BE2C (cell line): ENCODE results near the gene IQSEC3.

Experiments
- DNase-seq: peaks from one replicate; pipeline ENCODE4 v3.0.0-alpha.2; 2020
- H3K27me3 ChIP-seq: fragments of 250-450 bp; sonication (Bioruptor Pico); 2 replicates; pipeline ENCODE4 v1.5.1; 2020; ENCODE audit warnings: mild to moderate bottlenecking
- H3K36me3 ChIP-seq: fragments of 250-450 bp; sonication (Bioruptor Pico); 2 replicates; pipeline ENCODE4 v1.5.1; 2020; ENCODE audit warnings: mild to moderate bottlenecking
- H3K4me1 ChIP-seq: fragments of 250-450 bp; sonication (Bioruptor Pico); 2 replicates; pipeline ENCODE4 v1.5.1; 2020
- H3K4me3 ChIP-seq: 2 replicates; pipeline ENCODE4 v1.5.1; 2011; ENCODE audit warnings: low read depth, low read length
- H3K9me3 ChIP-seq: fragments of 250-450 bp; sonication (Bioruptor Pico); 2 replicates; pipeline ENCODE4 v1.5.1; 2020
- TF ChIP-seq, protein P1 (sequence below): IDR thresholded peaks from 2 replicates; pipeline ENCODE4 v1.5.1; 2012; ENCODE audit warnings: mild to moderate bottlenecking, low read depth, low read length

IQSEC3 gene

DNA sequence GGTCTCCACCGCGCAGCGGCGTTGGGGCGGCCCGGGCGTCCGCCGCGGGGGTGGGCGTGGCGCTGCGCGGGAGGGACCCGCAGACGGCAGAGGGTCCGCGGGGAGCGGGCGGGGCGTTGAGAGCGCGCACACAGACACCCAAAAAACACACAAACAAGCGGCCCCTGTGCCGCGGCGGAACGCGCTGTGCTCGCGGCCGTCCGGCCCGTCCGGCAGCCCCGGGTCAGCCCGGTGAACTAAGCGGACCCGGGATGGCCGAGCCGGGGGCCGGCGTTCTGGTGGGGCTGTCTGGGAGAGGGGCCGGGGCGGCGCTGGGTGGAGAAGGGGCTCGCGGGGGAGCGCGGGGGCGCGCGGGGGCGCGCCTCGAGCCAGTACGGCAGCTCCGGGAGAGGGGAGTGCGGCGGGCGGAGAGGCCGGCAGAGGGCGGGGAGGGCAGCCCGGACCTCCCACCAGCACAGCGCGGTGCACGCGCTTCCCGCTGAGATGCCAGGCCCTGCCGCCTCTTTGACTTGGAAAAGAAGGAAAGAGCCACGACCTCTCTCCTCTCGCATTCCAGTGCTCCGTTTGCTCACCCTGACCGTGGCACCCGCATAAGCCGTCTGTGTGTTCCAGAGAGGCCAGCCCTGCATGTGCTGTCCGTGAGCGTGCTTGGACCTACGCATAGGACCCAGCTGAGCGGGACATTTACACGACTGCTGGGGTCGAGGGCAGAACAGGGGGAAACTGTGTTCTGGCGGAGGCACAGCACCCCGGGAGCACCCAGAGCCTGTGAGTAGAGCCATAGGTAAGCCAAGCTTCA, 137.1 kb downstream of the IQSEC3 start:
- peak; percentile 56 for DNase-seq
- Histone ChIP-seq H3K27me3 (no peaks in the 10 kb centered on the region), H3K36me3 (no peaks in the 10 kb centered on the region), H3K4me1 (peaks cover 6% of the 10 kb centered on the region; the same call in 1 of the 2 replicates), H3K9me3 (no peaks in the 10 kb centered on the region), H3K4me3 (peak overlapping the region; percentile 37)
- TF ChIP-seq, protein P1, sequence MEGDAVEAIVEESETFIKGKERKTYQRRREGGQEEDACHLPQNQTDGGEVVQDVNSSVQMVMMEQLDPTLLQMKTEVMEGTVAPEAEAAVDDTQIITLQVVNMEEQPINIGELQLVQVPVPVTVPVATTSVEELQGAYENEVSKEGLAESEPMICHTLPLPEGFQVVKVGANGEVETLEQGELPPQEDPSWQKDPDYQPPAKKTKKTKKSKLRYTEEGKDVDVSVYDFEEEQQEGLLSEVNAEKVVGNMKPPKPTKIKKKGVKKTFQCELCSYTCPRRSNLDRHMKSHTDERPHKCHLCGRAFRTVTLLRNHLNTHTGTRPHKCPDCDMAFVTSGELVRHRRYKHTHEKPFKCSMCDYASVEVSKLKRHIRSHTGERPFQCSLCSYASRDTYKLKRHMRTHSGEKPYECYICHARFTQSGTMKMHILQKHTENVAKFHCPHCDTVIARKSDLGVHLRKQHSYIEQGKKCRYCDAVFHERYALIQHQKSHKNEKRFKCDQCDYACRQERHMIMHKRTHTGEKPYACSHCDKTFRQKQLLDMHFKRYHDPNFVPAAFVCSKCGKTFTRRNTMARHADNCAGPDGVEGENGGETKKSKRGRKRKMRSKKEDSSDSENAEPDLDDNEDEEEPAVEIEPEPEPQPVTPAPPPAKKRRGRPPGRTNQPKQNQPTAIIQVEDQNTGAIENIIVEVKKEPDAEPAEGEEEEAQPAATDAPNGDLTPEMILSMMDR: no peak

DNA sequence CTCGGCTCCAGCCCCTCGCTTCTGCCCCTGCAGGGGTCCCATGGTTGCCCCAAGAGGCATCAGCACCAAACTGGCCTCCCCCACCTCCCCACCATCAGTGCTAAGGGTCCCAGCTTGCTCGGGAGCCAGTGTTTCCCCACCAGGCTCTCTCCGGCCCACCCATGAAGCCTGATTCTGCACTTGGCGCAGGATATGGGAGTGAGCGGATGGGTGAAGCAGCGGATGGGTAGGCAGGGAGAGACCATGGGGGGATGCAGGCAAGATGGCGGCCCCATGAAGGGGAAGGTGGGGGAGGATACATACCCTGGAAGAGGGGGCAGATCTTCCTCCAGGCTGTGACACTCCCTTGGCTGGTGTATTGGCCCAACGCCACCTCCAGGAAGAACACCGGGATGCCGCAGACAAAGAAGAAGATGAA, 137.7 kb downstream of the IQSEC3 start:
- Histone ChIP-seq H3K27me3 (no peaks in the 10 kb centered on the region), H3K9me3 (no peaks in the 10 kb centered on the region), H3K4me3 (no peak overlapping the region; the same call in 1 of the 2 replicates), H3K36me3 (no peaks in the 10 kb centered on the region), H3K4me1 (no peaks in the 10 kb centered on the region; the same call in 1 of the 2 replicates)
- TF ChIP-seq, protein P1: no peak
- no peak for DNase-seq

DNA sequence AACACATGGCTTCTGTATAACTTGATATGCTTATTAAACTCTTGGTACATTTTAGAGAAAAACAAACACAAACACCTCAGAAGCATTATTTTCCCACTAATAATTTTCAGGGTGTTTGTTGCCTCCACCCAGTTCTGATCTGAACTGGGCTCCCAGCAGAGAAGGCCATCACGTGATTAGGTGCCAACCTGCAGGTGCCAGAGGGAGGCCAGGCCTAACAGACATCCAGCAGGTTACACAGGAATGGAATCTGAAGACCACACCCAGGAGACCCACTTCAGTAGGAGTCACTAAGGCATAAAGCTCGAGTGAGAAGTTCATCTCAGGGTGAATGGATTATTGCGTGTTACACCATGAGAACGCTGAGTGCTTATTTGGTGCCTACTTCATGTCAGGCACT, 138.5 kb downstream of the IQSEC3 start:
- H3K27me3 ChIP-seq: no peaks in the 10 kb centered on the region
- TF ChIP-seq, protein P1: no peak

DNA sequence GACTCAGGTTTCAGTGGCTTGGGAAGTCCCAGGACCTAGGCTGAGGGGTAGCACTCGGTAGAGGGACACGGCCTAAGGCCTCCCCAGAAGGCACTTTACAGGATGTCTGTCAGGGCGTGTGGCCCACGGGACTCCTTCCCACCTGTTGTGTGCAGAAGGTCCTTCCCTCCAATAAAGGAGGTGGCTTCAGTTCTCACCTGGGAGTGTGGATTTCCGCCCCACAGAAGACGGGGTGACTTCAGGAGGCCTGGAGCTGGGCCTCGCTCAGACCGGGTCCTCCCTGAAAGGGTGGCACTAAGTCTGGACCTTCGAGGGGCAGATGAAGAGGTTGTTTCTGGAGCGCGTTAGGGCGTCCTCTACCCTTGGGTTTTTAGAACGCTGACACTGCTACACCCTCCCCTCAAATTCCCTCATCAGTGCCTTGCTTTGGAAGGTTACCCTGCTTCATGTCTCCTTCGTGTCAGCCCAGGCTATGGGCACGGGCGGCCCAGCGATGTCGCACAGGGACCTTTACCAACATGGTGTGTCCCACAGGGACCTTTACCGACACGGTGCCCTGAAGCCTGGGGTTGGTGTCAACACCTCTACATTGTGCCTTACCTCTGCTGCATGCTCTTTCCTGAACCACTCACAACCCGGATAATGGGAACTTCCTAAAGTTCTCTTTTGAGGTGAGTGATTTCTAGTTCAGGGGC, 140.3 kb downstream of the IQSEC3 start:
- no peak overlapping the region for H3K4me3 ChIP-seq
- DNase-seq: no peak
- TF ChIP-seq, protein P1: no peak
- no peaks in the 10 kb centered on the region for H3K4me1 ChIP-seq
- no peaks in the 10 kb centered on the region for H3K9me3 ChIP-seq
- no peaks in the 10 kb centered on the region for H3K27me3 ChIP-seq
- H3K36me3 ChIP-seq: no peaks in the 10 kb centered on the region

More for the DNA sequence above, 138.5 kb downstream of the IQSEC3 start:
- no peaks in the 10 kb centered on the region for H3K4me1 ChIP-seq
- no peaks in the 10 kb centered on the region for H3K36me3 ChIP-seq
- H3K4me3 ChIP-seq: no peak overlapping the region
- no peaks in the 10 kb centered on the region for H3K9me3 ChIP-seq
- no peak for DNase-seq

DNA sequence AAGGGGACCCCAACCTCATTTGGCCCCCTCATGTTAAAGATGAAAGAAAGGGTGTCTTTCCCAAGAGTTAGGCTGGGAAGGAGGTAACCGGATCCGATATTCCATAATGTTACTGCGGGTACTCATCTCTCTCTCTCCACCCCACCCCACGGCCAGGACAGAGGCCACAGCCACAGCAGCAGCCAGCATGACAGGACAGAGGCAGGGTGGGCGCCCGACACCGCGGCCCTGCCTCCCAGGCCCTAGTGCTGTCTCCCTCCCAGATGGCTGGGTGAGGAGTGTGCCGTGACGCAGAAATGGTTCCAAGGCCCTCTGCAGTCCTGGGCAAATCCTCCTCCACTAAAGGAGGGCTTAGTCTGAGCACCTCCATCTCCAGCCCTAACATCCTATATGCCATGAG, 141.2 kb downstream of the IQSEC3 start:
- no peak for DNase-seq
- Histone ChIP-seq H3K4me1 (no peaks in the 10 kb centered on the region; the same call in 1 of the 2 replicates), H3K27me3 (no peaks in the 10 kb centered on the region), H3K9me3 (no peaks in the 10 kb centered on the region), H3K4me3 (no peak overlapping the region), H3K36me3 (no peaks in the 10 kb centered on the region)
- TF ChIP-seq, protein P1: no peak

DNA sequence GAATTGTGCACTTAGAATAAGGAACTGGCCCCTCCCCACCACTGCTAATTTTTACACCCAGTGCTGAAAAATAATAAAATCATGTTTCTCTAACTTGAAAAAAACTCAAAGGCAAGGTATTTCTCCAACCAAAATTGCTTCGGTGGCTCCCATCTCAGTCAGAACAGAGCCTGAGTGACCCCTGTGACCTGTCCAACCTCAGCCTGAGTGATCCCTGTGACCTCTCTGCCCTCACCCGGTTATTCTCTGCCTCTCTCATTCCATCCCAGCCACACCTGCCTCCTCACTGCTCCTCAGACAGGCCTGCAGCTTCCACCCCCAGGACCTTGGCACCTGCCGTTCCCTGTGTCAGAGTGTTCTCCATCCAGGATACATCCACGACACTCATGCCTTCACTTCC, 142.2 kb downstream of the IQSEC3 start:
- TF ChIP-seq, protein P1: no peak
- Histone ChIP-seq H3K36me3 (no peaks in the 10 kb centered on the region), H3K4me3 (no peak overlapping the region), H3K4me1 (no peaks in the 10 kb centered on the region; the same call in 1 of the 2 replicates), H3K9me3 (no peaks in the 10 kb centered on the region), H3K27me3 (no peaks in the 10 kb centered on the region)
- DNase-seq: no peak
